H7 (cell line): ENCODE data around the gene COL17A1. TPM values are rescaled to one million over a fixed set of nuclear protein-coding genes. Genes with fewer than 3 reads are reported as not detected.

Experiments used
- DNase-seq: peaks from one replicate; pipeline ENCODE4 v3.0.0; 2012
- H3K27me3 ChIP-seq: 2 replicates; pipeline ENCODE4 v1.6.0; 2011; ENCODE audit warnings: mild to moderate bottlenecking, low read length; ENCODE audit not compliant: control insufficient read depth, insufficient read depth
- H3K36me3 ChIP-seq: replicated peaks from 2 replicates; pipeline ENCODE4 v1.5.1; 2011; ENCODE audit warnings: low read length; ENCODE audit not compliant: control insufficient read depth, insufficient read depth
- H3K4me3 ChIP-seq: 2 replicates; pipeline ENCODE4 v1.5.1; 2011; ENCODE audit warnings: low read depth, mild to moderate bottlenecking, control low read depth, low read length, moderate library complexity; ENCODE audit not compliant: insufficient read depth
- total RNA-seq: library from RNA; depleted of rRNA; stranded (reverse); fragments of >200 nt; shearing (Covaris generic); gene quantifications from 2 replicates; pipeline ENCODE4 v1.2.3, GENCODE V29; 2014

The COL17A1 gene
- total RNA-seq, 1 experiment from 2014 or later, result 1.0 TPM

- Histone ChIP-seq H3K36me3 (no peaks in the 10 kb centered on the region), H3K4me3 (no peak overlapping the region), H3K27me3 (no peaks in the 10 kb centered on the region; the same call in 1 of the 2 replicates)
- DNase-seq, result no peak
These were observed 4.9 kb downstream of the COL17A1 start for GRCh38 chr10:104080762-104081161.

- no peak overlapping the region for H3K4me3 ChIP-seq
- no peaks in the 10 kb centered on the region for H3K36me3 ChIP-seq
- DNase-seq, result no peak
- no peaks in the 10 kb centered on the region; the same call in 1 of the 2 replicates for H3K27me3 ChIP-seq
These were observed 8.0 kb downstream of the COL17A1 start for GRCh38 chr10:104077663-104078151.

GRCh38 chr10:104077247-104077646, 8.4 kb downstream of the COL17A1 start:
- DNase-seq, result peak; percentile 53
- Histone ChIP-seq H3K4me3 (no peak overlapping the region), H3K36me3 (no peaks in the 10 kb centered on the region), H3K27me3 (no peaks in the 10 kb centered on the region; the same call in 1 of the 2 replicates)

GRCh38 chr10:104076743-104077160, 8.9 kb downstream of the COL17A1 start:
- no peaks in the 10 kb centered on the region for H3K36me3 ChIP-seq
- no peaks in the 10 kb centered on the region; the same call in 1 of the 2 replicates for H3K27me3 ChIP-seq
- no peak for DNase-seq
- no peak overlapping the region for H3K4me3 ChIP-seq

- DNase-seq, result peak; percentile 1
- no peaks in the 10 kb centered on the region for H3K36me3 ChIP-seq
- no peaks in the 10 kb centered on the region; the same call in 1 of the 2 replicates for H3K27me3 ChIP-seq
- no peak overlapping the region for H3K4me3 ChIP-seq
These were observed 11.2 kb downstream of the COL17A1 start for GRCh38 chr10:104074505-104074904.

- Histone ChIP-seq H3K4me3 (no peak overlapping the region), H3K27me3 (no peaks in the 10 kb centered on the region; the same call in 1 of the 2 replicates)
- peak; percentile 0 for DNase-seq
These were observed 12.9 kb downstream of the COL17A1 start for GRCh38 chr10:104072786-104073185.

GRCh38 chr10:104069613-104070012, 16.1 kb downstream of the COL17A1 start:
- DNase-seq, result no peak
- H3K27me3 ChIP-seq, result no peaks in the 10 kb centered on the region
- no peaks in the 10 kb centered on the region for H3K36me3 ChIP-seq
- H3K4me3 ChIP-seq, result no peak overlapping the region

More at GRCh38 chr10:104072786-104073185, 12.9 kb downstream of the COL17A1 start:
- H3K36me3 ChIP-seq, result no peaks in the 10 kb centered on the region

GRCh38 chr10:104067525-104067924, 18.2 kb downstream of the COL17A1 start:
- no peaks in the 10 kb centered on the region for H3K36me3 ChIP-seq
- H3K27me3 ChIP-seq, result no peaks in the 10 kb centered on the region
- no peak overlapping the region for H3K4me3 ChIP-seq
- no peak for DNase-seq

GRCh38 chr10:104066945-104067344, 18.7 kb downstream of the COL17A1 start:
- no peak overlapping the region for H3K4me3 ChIP-seq
- H3K27me3 ChIP-seq, result no peaks in the 10 kb centered on the region
- peak; percentile 50 for DNase-seq
- H3K36me3 ChIP-seq, result no peaks in the 10 kb centered on the region

GRCh38 chr10:104065748-104066147, 19.9 kb downstream of the COL17A1 start:
- H3K4me3 ChIP-seq, result no peak overlapping the region
- DNase-seq, result no peak
- H3K27me3 ChIP-seq, result no peaks in the 10 kb centered on the region
- H3K36me3 ChIP-seq, result no peaks in the 10 kb centered on the region

GRCh38 chr10:104061196-104061595, 24.5 kb downstream of the COL17A1 start:
- Histone ChIP-seq H3K27me3 (no peaks in the 10 kb centered on the region), H3K4me3 (no peak overlapping the region), H3K36me3 (no peaks in the 10 kb centered on the region)
- no peak for DNase-seq

- Histone ChIP-seq H3K36me3 (no peaks in the 10 kb centered on the region), H3K27me3 (no peaks in the 10 kb centered on the region), H3K4me3 (no peak overlapping the region)
- DNase-seq, result peak; percentile 68
These were observed 26.3 kb downstream of the COL17A1 start for GRCh38 chr10:104059364-104059763.

GRCh38 chr10:104057717-104058116, 28.0 kb downstream of the COL17A1 start:
- Histone ChIP-seq H3K36me3 (no peaks in the 10 kb centered on the region), H3K27me3 (no peaks in the 10 kb centered on the region), H3K4me3 (no peak overlapping the region)
- DNase-seq, result peak; percentile 63

- peak; percentile 59 for DNase-seq
- no peaks in the 10 kb centered on the region for H3K27me3 ChIP-seq
- no peak overlapping the region for H3K4me3 ChIP-seq
- H3K36me3 ChIP-seq, result no peaks in the 10 kb centered on the region
These were observed 28.9 kb downstream of the COL17A1 start for GRCh38 chr10:104056619-104057273.

- H3K36me3 ChIP-seq, result no peaks in the 10 kb centered on the region
- DNase-seq, result no peak
These were observed 31.2 kb downstream of the COL17A1 start for GRCh38 chr10:104054430-104054829.

More at GRCh38 chr10:104054430-104054829, 31.2 kb downstream of the COL17A1 start:
- no peaks in the 10 kb centered on the region for H3K27me3 ChIP-seq
- H3K4me3 ChIP-seq, result no peak overlapping the region
